Spinal cord (tissue), 10 donors: ENCODE data around the gene GTF3C1. TPM values are rescaled to one million over a fixed set of nuclear protein-coding genes. Genes with fewer than 3 reads are reported as not detected.

Experiments
- DNase-seq, 6 donors: peaks; one replicate each; pipeline versions ENCODE4 v3.0.0 to v3.0.0-alpha.2; 2013 to 2015; ENCODE audit warnings: low spot score in 6 of 6, low read depth in 4 of 6
- H3K27ac ChIP-seq: one replicate; pipeline ENCODE4 v1.5.1; 2013; ENCODE audit warnings: low read depth, low read length, control low read depth
- H3K27me3 ChIP-seq: one replicate; pipeline ENCODE4 v1.6.1; 2013; ENCODE audit warnings: low read length; ENCODE audit not compliant: control insufficient read depth, insufficient read depth
- H3K36me3 ChIP-seq: one replicate; pipeline ENCODE4 v1.6.1; 2013; ENCODE audit warnings: low read length; ENCODE audit not compliant: control insufficient read depth, insufficient read depth
- H3K4me1 ChIP-seq: one replicate; pipeline ENCODE4 v1.6.1; 2013; ENCODE audit warnings: low read length; ENCODE audit not compliant: control insufficient read depth, insufficient read depth
- H3K4me3 ChIP-seq: one replicate; pipeline ENCODE4 v1.5.1; 2013; ENCODE audit warnings: low read depth, low read length, control low read depth
- H3K9me3 ChIP-seq: one replicate; pipeline ENCODE4 v1.6.1; 2013; ENCODE audit warnings: low read length; ENCODE audit not compliant: control insufficient read depth, insufficient read depth
- WGBS: methylation state at CpG from one replicate; pipeline ENCODE4 v1.1.5; 2013; ENCODE audit warnings: missing lambda C conversion rate; ENCODE audit not compliant: insufficient coverage; 5-methylcytosine and 5-hydroxymethylcytosine counted together
- polyA plus RNA-seq, 2 donors: library from polyadenylated mRNA; unstranded; fragments of 120-200 nt; gene quantifications; one replicate each; pipeline ENCODE4 v1.2.1, GENCODE V29; 2013; ENCODE audit not compliant: insufficient read length in 2 of 2
- total RNA-seq, 2 donors: library from RNA; depleted of rRNA in 1 of 2; stranded (reverse); fragments of 120-200 nt in 1 of 2; fragments of >200 nt in 1 of 2; gene quantifications; one replicate each; pipeline versions ENCODE4 v1.2.3 to v1.2.4, GENCODE V29; 2013 to 2014
- donor health status: healthy.

Gene GTF3C1
- total and polyA plus RNA-seq, 4 donors, result 65.8 to 110 (median 93.3) TPM

DNA sequence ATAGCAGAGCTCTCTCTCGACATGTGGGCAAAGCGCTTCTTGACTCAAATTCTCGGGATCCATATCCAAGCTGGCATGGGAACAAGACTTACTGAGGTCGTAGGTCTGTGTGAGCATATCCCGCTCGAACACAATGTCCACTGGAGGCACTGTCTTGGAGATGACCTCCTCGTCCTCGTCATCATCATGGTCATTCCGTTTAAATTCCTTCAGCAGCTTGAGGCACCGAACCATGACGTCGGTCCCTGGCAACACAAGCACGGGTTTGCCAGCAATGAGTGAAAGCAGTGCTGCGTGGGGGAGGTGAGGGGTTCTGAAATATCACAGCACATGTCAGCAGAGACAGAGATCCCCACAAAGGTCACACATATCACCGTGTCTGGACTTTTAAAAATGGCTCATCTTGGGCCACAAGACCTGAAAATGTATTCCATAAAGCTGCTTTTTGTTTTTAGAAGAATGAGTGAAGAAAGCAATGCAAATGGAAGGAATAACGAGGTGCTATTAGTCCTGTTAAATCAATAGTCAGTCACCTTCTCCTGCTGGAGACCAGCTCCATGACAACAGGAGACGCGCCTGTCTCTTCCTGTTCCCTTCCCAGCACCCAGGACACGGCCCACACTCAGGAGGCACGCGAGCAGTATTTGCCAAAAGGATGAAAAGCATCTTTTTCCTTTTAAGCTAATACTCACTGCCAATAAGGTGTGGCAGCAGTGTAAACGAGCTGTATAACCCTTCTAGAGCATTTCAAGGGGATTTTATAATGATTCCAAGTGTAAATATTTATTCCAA, 37.9 kb downstream of the GTF3C1 start:
- no peaks in the 10 kb centered on the region for H3K27me3 ChIP-seq
- no peak overlapping the region for H3K27ac ChIP-seq
- DNase-seq, result peak in 1 of 6 donors; percentile 26
- H3K4me1 ChIP-seq, result peaks cover 9% of the 10 kb centered on the region
- 83% methylated on average over 12 of the region's 22 CpGs for WGBS
- H3K36me3 ChIP-seq, result peaks cover 82% of the 10 kb centered on the region
- H3K4me3 ChIP-seq, result no peak overlapping the region
- H3K9me3 ChIP-seq, result no peaks in the 10 kb centered on the region

GRCh38 chr16:27508476-27508875, 41.2 kb downstream of the GTF3C1 start:
- Histone ChIP-seq H3K27ac (no peak overlapping the region), H3K9me3 (no peaks in the 10 kb centered on the region), H3K27me3 (no peaks in the 10 kb centered on the region), H3K4me1 (peaks cover 3% of the 10 kb centered on the region), H3K4me3 (no peak overlapping the region), H3K36me3 (peaks cover 80% of the 10 kb centered on the region)
- 91% methylated on average over 6 of the region's 9 CpGs for WGBS
- DNase-seq, result no peak

DNA sequence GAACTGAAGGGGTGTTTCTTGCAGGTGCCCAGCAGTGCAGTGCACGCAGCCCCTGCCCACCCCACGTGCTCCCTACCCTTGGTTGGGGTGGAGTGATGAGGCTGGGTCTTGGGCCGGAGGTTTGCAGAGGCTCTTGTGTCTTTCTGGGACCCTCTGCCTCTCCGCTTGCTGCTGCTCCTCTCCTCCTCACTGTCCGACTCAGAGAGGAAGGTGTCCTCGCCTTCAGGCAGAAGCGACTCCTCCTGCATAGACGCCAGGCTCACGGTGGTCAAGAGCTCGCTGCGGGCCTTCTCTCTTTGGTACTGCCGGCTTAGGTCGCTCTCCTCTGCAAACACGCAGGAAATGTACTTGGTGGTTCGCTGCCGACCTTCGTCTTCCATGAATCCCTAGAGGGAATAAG, 42.9 kb downstream of the GTF3C1 start:
- no peaks in the 10 kb centered on the region for H3K27me3 ChIP-seq
- WGBS, result 95% methylated on average over 15 of the region's 17 CpGs
- H3K9me3 ChIP-seq, result no peaks in the 10 kb centered on the region
- H3K27ac ChIP-seq, result no peak overlapping the region
- H3K36me3 ChIP-seq, result peaks cover 87% of the 10 kb centered on the region
- no peak for DNase-seq
- H3K4me1 ChIP-seq, result peaks cover 2% of the 10 kb centered on the region
- H3K4me3 ChIP-seq, result no peak overlapping the region

DNA sequence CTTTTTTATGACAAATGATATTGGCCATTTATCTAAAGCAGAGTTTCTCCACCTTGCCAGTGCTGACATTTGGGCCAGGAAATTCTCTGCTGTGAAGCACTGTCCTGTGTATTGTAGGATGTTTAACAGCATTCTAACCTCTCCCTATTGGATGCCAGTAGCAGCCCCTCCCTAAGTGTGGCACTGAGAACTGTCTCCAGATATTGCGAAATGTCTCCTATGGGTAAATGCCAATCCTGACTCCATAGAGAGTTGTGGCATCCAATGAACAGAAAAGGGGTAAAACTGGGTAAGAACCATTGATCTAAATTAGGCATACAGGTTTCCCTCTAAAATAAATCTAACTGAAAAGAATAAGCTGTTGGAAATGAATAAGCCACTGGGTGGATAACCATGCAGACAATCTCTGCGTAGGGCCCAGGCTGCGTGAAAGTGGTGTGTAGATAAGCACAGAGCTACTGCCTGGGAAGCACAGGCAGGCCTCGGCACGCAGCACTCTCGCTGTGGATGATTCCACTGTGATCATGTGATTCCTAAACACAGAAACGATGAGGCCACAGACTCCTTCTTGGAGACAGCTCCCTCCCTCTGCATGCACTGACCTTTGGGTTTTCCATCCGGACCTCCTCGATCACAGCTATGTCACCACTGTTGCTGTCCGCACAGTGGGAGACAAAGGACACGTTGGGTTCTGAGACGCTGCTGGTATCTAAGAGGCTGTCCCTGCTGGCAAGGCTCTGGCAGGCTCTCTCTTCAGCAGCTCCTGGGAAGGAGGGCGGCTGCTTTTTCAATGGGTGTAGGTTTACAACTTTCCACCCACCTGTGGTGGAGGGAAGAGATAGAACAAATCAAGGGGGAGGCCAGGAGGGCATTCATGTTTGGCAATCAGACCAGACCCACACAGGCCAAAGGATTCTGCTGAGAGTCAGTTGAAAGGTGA, 44.1 kb downstream of the GTF3C1 start:
- Histone ChIP-seq H3K27me3 (no peaks in the 10 kb centered on the region), H3K36me3 (peaks cover 89% of the 10 kb centered on the region), H3K9me3 (no peaks in the 10 kb centered on the region), H3K4me3 (no peak overlapping the region), H3K27ac (no peak overlapping the region), H3K4me1 (no peaks in the 10 kb centered on the region)
- no peak for DNase-seq
- WGBS, result 86% methylated on average over 12 of the region's 13 CpGs

GRCh38 chr16:27503662-27504061, 46.1 kb downstream of the GTF3C1 start:
- Histone ChIP-seq H3K36me3 (peaks cover 87% of the 10 kb centered on the region), H3K27me3 (no peaks in the 10 kb centered on the region), H3K27ac (no peak overlapping the region), H3K9me3 (no peaks in the 10 kb centered on the region), H3K4me1 (peaks cover 8% of the 10 kb centered on the region), H3K4me3 (no peak overlapping the region)
- 83% methylated on average over 5 of the region's 5 CpGs for WGBS
- DNase-seq, result no peak

DNA sequence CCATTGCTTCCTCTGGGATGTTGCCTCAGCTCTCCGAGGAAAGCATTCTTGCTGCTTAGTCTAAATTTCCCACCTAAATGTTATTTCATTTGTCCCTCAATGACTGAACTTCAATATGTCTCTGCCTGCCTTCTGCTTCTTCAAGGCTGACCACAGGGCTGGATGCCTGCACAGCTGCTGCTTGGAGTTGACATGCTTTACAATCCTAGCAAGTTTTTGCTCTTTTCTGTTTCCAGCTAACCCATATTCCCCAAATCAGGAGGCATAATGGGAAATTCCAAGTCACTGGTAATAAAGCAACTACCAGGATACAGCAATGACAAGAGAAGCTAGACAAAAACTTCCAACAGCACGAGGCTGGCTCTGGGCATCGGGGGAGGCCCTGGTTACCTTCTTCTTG, 48.9 kb downstream of the GTF3C1 start:
- 95% methylated on average over 3 of the region's 3 CpGs for WGBS
- peaks cover 86% of the 10 kb centered on the region for H3K36me3 ChIP-seq
- H3K27me3 ChIP-seq, result no peaks in the 10 kb centered on the region
- peaks cover 9% of the 10 kb centered on the region for H3K4me1 ChIP-seq
- H3K27ac ChIP-seq, result no peak overlapping the region
- no peaks in the 10 kb centered on the region for H3K9me3 ChIP-seq
- no peak for DNase-seq
- no peak overlapping the region for H3K4me3 ChIP-seq

GRCh38 chr16:27499659-27500055, 50.1 kb downstream of the GTF3C1 start:
- H3K4me3 ChIP-seq, result no peak overlapping the region
- H3K9me3 ChIP-seq, result no peaks in the 10 kb centered on the region
- H3K36me3 ChIP-seq, result peaks cover 89% of the 10 kb centered on the region
- no peaks in the 10 kb centered on the region for H3K27me3 ChIP-seq
- DNase-seq, result peak in 1 of 6 donors; percentile 35
- H3K4me1 ChIP-seq, result peaks cover 16% of the 10 kb centered on the region
- no peak overlapping the region for H3K27ac ChIP-seq
- 86% methylated on average over 7 of the region's 9 CpGs for WGBS

- WGBS, result 82% methylated on average over 14 of the region's 14 CpGs
- Histone ChIP-seq H3K27me3 (no peaks in the 10 kb centered on the region), H3K4me3 (no peak overlapping the region), H3K4me1 (peaks cover 16% of the 10 kb centered on the region), H3K27ac (no peak overlapping the region), H3K36me3 (peaks cover 89% of the 10 kb centered on the region), H3K9me3 (no peaks in the 10 kb centered on the region)
- DNase-seq, result peak in 1 of 6 donors; percentile 34
Measured at GRCh38 chr16:27498916-27499658, 50.6 kb downstream of the GTF3C1 start.

GRCh38 chr16:27498031-27498825, 51.5 kb downstream of the GTF3C1 start:
- Histone ChIP-seq H3K27ac (no peak overlapping the region), H3K36me3 (peaks cover 85% of the 10 kb centered on the region), H3K9me3 (no peaks in the 10 kb centered on the region), H3K27me3 (no peaks in the 10 kb centered on the region), H3K4me1 (peaks cover 16% of the 10 kb centered on the region), H3K4me3 (no peak overlapping the region)
- 98% methylated on average over 8 of the region's 9 CpGs for WGBS
- DNase-seq, result no peak
